Smooth muscle cell (in vitro differentiated cells): ENCODE data around the gene USB1. TPM values are rescaled to one million over a fixed set of nuclear protein-coding genes. Genes with fewer than 3 reads are reported as not detected.

Experiments used
- DNase-seq: peaks from one replicate; lab custom pipeline; 2025; ENCODE audit not compliant: unreplicated experiment; lab: John Stamatoyannopoulos, UW
- H2AFZ ChIP-seq: fragments of 200-600 bp; sonication (generic); 2 replicates; pipeline ENCODE4 v1.6.0; 2016; ENCODE audit warnings: antibody characterized with exemption, low read depth, mild to moderate bottlenecking
- H3F3A ChIP-seq: fragments of 200-600 bp; sonication (generic); 2 replicates; pipeline ENCODE4 v1.6.0; 2017; ENCODE audit warnings: antibody characterized with exemption, low read depth
- H3K27ac ChIP-seq: fragments of 200-600 bp; sonication (generic); 2 replicates; pipeline ENCODE4 v1.5.1; 2016; ENCODE audit warnings: low read depth, mild to moderate bottlenecking
- H3K27me3 ChIP-seq: fragments of 200-600 bp; sonication (generic); 2 replicates; pipeline ENCODE4 v1.6.1; 2016; ENCODE audit warnings: low read depth, mild to moderate bottlenecking
- H3K36me3 ChIP-seq: fragments of 200-600 bp; sonication (generic); 2 replicates; pipeline ENCODE4 v1.5.1; 2016; ENCODE audit warnings: low read depth
- H3K4me1 ChIP-seq: fragments of 200-600 bp; sonication (generic); 2 replicates; pipeline ENCODE4 v1.5.1; 2016; ENCODE audit warnings: low read depth
- H3K4me2 ChIP-seq: fragments of 200-600 bp; sonication (generic); 2 replicates; pipeline ENCODE4 v1.6.0; 2016; ENCODE audit warnings: mild to moderate bottlenecking
- H3K4me3 ChIP-seq: fragments of 200-600 bp; sonication (generic); 2 replicates; pipeline ENCODE4 v1.5.1; 2016; ENCODE audit warnings: mild to moderate bottlenecking
- H3K79me2 ChIP-seq: fragments of 200-600 bp; sonication (generic); 2 replicates; pipeline ENCODE4 v1.6.0; 2016; ENCODE audit warnings: low read depth, mild to moderate bottlenecking
- H3K9ac ChIP-seq: fragments of 200-600 bp; sonication (generic); 2 replicates; pipeline ENCODE4 v1.6.0; 2016; ENCODE audit warnings: low read depth
- H3K9me3 ChIP-seq: fragments of 200-600 bp; sonication (generic); replicated peaks from 2 replicates; pipeline ENCODE4 v1.5.1; 2016; ENCODE audit warnings: low read depth
- H4K20me1 ChIP-seq: fragments of 200-600 bp; sonication (generic); 2 replicates; pipeline ENCODE4 v1.6.0; 2016; ENCODE audit warnings: low read depth
- CTCF ChIP-seq: fragments of 200-600 bp; sonication (generic); IDR thresholded peaks from 2 replicates; pipeline ENCODE4 v1.5.1; 2017; ENCODE audit warnings: borderline replicate concordance, mild to moderate bottlenecking, antibody characterized with exemption; ENCODE audit not compliant: insufficient read depth, poor library complexity, severe bottlenecking
- WGBS: methylation state at CpG from one replicate; pipeline ENCODE4 v1.1.7; 2016; ENCODE audit warnings: low lambda C conversion rate; 5-methylcytosine and 5-hydroxymethylcytosine counted together
- polyA plus RNA-seq: library from polyadenylated mRNA; unstranded; fragments of >200 nt; fragmentation: Nextera tagmentation; extraction: Ambion mirVana; gene quantifications from 2 replicates; pipeline ENCODE4 v1.2.1, GENCODE V29; 2016
- total RNA-seq: library from RNA; depleted of rRNA; stranded (reverse); fragments of >200 nt; gene quantifications from 2 replicates; pipeline ENCODE4 v1.2.3, GENCODE V29; 2014

Gene USB1
- total and polyA plus RNA-seq, 2 experiments from 2014 or later = 26.9 to 56.6 TPM

- Histone ChIP-seq H3K9me3 (no peaks in the 10 kb centered on the region), H2AFZ (no peak within 1 kb of the TSS), H3K27me3 (no peaks in the 10 kb centered on the region), H3F3A (no peaks in the 10 kb centered on the region), H3K4me3 (no peak within 1 kb of the TSS), H4K20me1 (no peaks in the 10 kb centered on the region), H3K79me2 (no peaks in the 10 kb centered on the region), H3K36me3 (no peaks in the 10 kb centered on the region), H3K9ac (no peak within 1 kb of the TSS), H3K4me2 (no peak within 1 kb of the TSS), H3K4me1 (peaks cover 5% of the 10 kb centered on the region), H3K27ac (no peak within 1 kb of the TSS)
- no peak for TF ChIP-seq CTCF
- no peak for DNase-seq
- 85% methylated on average over 6 of the region's 6 CpGs for WGBS
Observed at GRCh38 chr16:57970970-57971369, 30.2 kb upstream of the USB1 start, which contains the start of gene CNGB1. Gene CNGB1, minus strand, starts transcription at chr16:57971128. Its CDS starts 3,842 bp downstream, at chr16:57967286.

- Histone ChIP-seq H3K9me3 (no peaks in the 10 kb centered on the region), H3K4me3 (no peak overlapping the region), H3F3A (no peaks in the 10 kb centered on the region), H3K27ac (no peak overlapping the region), H3K36me3 (no peaks in the 10 kb centered on the region), H3K4me2 (no peak overlapping the region), H3K27me3 (no peaks in the 10 kb centered on the region), H4K20me1 (no peaks in the 10 kb centered on the region), H3K9ac (no peak overlapping the region), H3K79me2 (no peaks in the 10 kb centered on the region), H2AFZ (no peak overlapping the region), H3K4me1 (peaks cover 8% of the 10 kb centered on the region)
- no peak for DNase-seq
- 80% methylated on average over 1 of the region's 1 CpG for WGBS
- TF ChIP-seq CTCF = no peak
Observed at GRCh38 chr16:57971848-57972247, 29.4 kb upstream of the USB1 start.

GRCh38 chr16:57972306-57972705 lies 28.9 kb upstream of the USB1 start:
- Histone ChIP-seq H2AFZ (no peak overlapping the region), H4K20me1 (no peaks in the 10 kb centered on the region), H3K27ac (no peak overlapping the region), H3K4me2 (no peak overlapping the region), H3K79me2 (no peaks in the 10 kb centered on the region), H3K4me1 (peaks cover 8% of the 10 kb centered on the region), H3K36me3 (no peaks in the 10 kb centered on the region), H3K9me3 (no peaks in the 10 kb centered on the region), H3K27me3 (no peaks in the 10 kb centered on the region), H3K9ac (no peak overlapping the region), H3F3A (no peaks in the 10 kb centered on the region), H3K4me3 (no peak overlapping the region)
- WGBS = 93% methylated on average over 4 of the region's 4 CpGs
- TF ChIP-seq CTCF = no peak
- no peak for DNase-seq

GRCh38 chr16:57976331-57976796 lies 24.8 kb upstream of the USB1 start:
- no peak for DNase-seq
- WGBS = 94% methylated on average over 2 of the region's 2 CpGs
- H3K4me3 ChIP-seq = no peak overlapping the region

More at GRCh38 chr16:57976331-57976796, 24.8 kb upstream of the USB1 start:
- Histone ChIP-seq H3K36me3 (no peaks in the 10 kb centered on the region), H3K9me3 (no peaks in the 10 kb centered on the region), H3F3A (no peaks in the 10 kb centered on the region), H3K79me2 (no peaks in the 10 kb centered on the region), H3K9ac (no peak overlapping the region), H3K27me3 (no peaks in the 10 kb centered on the region), H3K4me1 (peaks cover 8% of the 10 kb centered on the region), H3K4me2 (no peak overlapping the region), H3K27ac (no peak overlapping the region), H4K20me1 (no peaks in the 10 kb centered on the region), H2AFZ (no peak overlapping the region)
- TF ChIP-seq CTCF = no peak
